RWPE1 (cell line): ENCODE measurements around the gene BICDL2.

Experiments used
- CTCF ChIA-PET: fragments of 350-600 bp; sonication (Branson Sonifier 250); formaldehyde crosslinking; extraction: SDS; loops from one replicate; lab custom pipeline; 2021; lab: Yijun Ruan, JAX
- POLR2A ChIA-PET: fragments of 400-600 bp; formaldehyde crosslinking; extraction: SDS; loops from one replicate; lab custom pipeline; 2020; ENCODE audit warnings: antibody characterized with exemption; ENCODE audit not compliant: low non-redundant PET; lab: Yijun Ruan, JAX
- DNase-seq: peaks from one replicate; pipeline ENCODE4 v3.0.0; 2012; ENCODE audit warnings: low spot score
- H3K27ac ChIP-seq: fragments of 450-650 bp; 2 replicates; pipeline ENCODE4 v1.5.1; 2017
- CTCF ChIP-seq: fragments of 450-650 bp; conservative IDR thresholded peaks from 2 replicates; pipeline ENCODE4 v1.5.1; 2017; ENCODE audit warnings: low read depth, mild to moderate bottlenecking

BICDL2 gene

GRCh38 chr16:3026609-3027488, 9.9 kb downstream of the BICDL2 start:
- peak overlapping the region; percentile 99 for H3K27ac ChIP-seq
- CTCF ChIA-PET = interaction anchor here (0.6 to 1.8 kb wide), 5 partner anchors 13 to 598 kb away, joined by 3 to 19 read pairs (median 5); no protein-coding TSS in a partner anchor
- no peak for TF ChIP-seq CTCF
- POLR2A ChIA-PET = interaction anchor here (1.2 kb wide), 1 partner anchor 26 kb away, joined by 3 read pairs; no protein-coding TSS in a partner anchor
- DNase-seq = no peak

DNA sequence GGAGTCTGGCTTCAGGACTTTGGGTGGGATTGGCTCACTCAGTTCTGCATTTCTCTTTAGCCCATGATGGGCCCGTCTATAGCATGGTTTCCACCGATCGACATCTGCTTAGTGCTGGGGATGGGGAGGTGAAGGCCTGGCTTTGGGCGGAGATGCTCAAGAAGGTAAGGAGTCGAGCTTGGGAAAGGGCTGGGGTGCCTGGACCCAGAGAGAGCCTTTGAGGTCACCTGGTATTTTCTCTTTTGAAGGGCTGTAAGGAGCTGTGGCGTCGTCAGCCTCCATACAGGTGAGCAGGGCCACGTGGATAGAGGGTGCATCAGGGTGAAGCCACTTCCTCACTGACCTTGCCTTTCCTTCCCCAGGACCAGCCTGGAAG, 10.8 kb downstream of the BICDL2 start:
- TF ChIP-seq CTCF = no peak
- peak overlapping the region; percentile 99 for H3K27ac ChIP-seq
- ChIA-PET POLR2A (no interaction called here), CTCF (no interaction called here)
- no peak for DNase-seq

GRCh38 chr16:3025032-3026002, 11.4 kb downstream of the BICDL2 start:
- no peak for TF ChIP-seq CTCF
- no peak for DNase-seq
- POLR2A ChIA-PET = interaction anchor here (0.6 to 0.9 kb wide), 2 partner anchors 17 to 55 kb away, joined by 3 to 5 read pairs; no protein-coding TSS in a partner anchor
- CTCF ChIA-PET = interaction anchor here (0.7 kb wide), 1 partner anchor 501 kb away, joined by 4 read pairs; no protein-coding TSS in a partner anchor
- peak overlapping the region; percentile 99 for H3K27ac ChIP-seq

DNA sequence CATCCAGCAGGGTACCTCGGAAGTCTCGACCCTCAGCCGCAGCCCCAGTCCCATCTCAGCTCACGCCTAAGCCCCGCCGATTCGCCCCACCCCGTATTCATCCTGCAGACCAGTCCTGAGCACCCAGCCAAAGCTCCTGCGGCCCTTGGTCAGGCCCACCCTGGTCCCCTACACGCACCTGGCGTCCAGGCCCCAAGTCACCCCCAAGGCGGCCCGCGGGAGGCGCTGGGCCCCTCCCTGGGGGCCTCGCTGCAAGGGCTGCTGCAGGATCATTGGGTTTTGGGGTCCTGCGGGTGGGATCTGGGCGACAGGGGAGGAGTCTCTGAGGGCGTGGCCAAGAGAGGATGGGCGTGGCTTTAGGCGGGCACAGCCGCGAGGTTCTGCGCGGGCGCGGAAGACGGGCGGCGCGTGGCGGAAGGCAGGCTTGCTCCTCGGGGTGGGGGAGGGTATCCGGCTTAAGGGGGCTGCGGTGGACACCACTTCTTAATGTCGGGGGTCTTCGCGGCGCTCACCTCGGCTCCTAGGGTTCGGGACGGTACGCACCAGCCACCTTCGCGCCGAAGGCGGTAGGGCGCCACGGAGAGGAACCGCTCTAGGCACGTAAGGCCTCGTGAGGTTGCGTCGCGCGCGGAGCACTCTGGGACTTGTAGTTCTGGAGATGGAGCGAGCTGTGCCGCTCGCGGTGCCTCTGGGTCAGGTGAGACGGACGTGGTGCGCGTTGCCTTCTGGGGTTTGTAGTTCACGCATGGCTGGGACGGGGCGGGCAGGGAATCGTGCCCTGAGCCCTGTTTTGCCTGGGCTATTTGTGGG, 12.9 kb downstream of the BICDL2 start, which contains the start of the genes HCFC1R1 and THOC6:
TSS of gene HCFC1R1 (minus strand) at position 274 of the 810 bp plus-strand sequence. CDS start at position 273, 1 bp downstream.
TSS of gene THOC6 (plus strand) at position 367 of the 810 bp plus-strand sequence. CDS start at position 659, 292 bp downstream.
- POLR2A ChIA-PET = interaction anchor here (0.9 to 5.0 kb wide), 3 partner anchors 13 to 19 kb away, joined by 5 to 49 read pairs (median 48); no protein-coding TSS in a partner anchor
- CTCF ChIA-PET = no interaction called here
- peak within 1 kb of the TSS; percentile 99 for H3K27ac ChIP-seq
- DNase-seq = peak; percentile 75
- no peak for TF ChIP-seq CTCF

DNA sequence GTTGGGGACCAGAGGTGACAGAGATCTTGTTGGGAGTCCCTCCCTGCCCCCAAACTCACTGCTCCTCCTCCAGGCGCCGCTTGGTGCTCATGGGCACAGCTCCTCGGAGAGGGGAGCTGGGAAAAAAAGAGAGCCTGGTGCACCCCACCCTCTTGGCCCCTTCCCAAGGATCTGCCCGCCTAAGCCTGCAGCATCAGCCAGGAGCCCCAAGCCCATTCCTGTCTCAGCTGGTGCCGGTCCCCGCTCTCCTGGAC, 13.4 kb downstream of the BICDL2 start:
- POLR2A ChIA-PET = interaction anchor here (4.1 to 5.0 kb wide), 2 partner anchors 12 to 18 kb away, joined by 48 to 49 read pairs; no protein-coding TSS in a partner anchor
- TF ChIP-seq CTCF = no peak
- CTCF ChIA-PET = no interaction called here
- H3K27ac ChIP-seq = peak overlapping the region; percentile 99
- DNase-seq = peak; percentile 63
